Caco-2 (cell line): ENCODE results near the gene P3R3URF. TPM values are rescaled to one million over a fixed set of nuclear protein-coding genes. Genes with fewer than 3 reads are reported as not detected.

Experiments
- BruUV-seq: library from RNA; stranded (reverse); fragments of 400-500 nt; replicated peaks from 2 replicates; lab custom pipeline; 2021; lab: Mats Ljungman, UMichigan
- CTCF ChIA-PET: fragments of 300-600 bp; sonication (Branson Sonifier 250); formaldehyde crosslinking; loops from one replicate; lab custom pipeline; 2022; ENCODE audit warnings: antibody characterized with exemption; lab: Charles Lee
- POLR2A ChIA-PET: fragments of 300-600 bp; sonication (Branson Sonifier 250); formaldehyde crosslinking; loops from one replicate; lab custom pipeline; 2022; ENCODE audit warnings: antibody characterized with exemption; lab: Charles Lee
- DNase-seq, 2 experiments: peaks; one replicate each; pipeline versions ENCODE4 v3.0.0 to v3.0.0-alpha.2; 2020 to 2022
- H3K27me3 ChIP-seq: replicated peaks from 2 replicates; pipeline ENCODE4 v1.6.0; 2011; ENCODE audit warnings: low read length; ENCODE audit not compliant: control insufficient read depth, insufficient read depth
- H3K36me3 ChIP-seq: 2 replicates; pipeline ENCODE4 v1.5.1; 2011; ENCODE audit warnings: low read length; ENCODE audit not compliant: control insufficient read depth, insufficient read depth
- H3K4me1 ChIP-seq: fragments of 250-450 bp; sonication (Bioruptor Pico); 2 replicates; pipeline ENCODE4 v1.5.1; 2020; ENCODE audit warnings: mild to moderate bottlenecking
- H3K4me3 ChIP-seq: 2 replicates; pipeline ENCODE4 v1.5.1; 2011; ENCODE audit warnings: low read depth, mild to moderate bottlenecking, control low read depth, low read length
- H3K9me3 ChIP-seq: fragments of 250-450 bp; sonication (Bioruptor Pico); 2 replicates; pipeline ENCODE4 v1.5.1; 2020; ENCODE audit warnings: mild to moderate bottlenecking, moderate library complexity
- H3K27ac Mint-ChIP-seq: one replicate; pipeline ENCODE4 v1.8.0; 2022; ENCODE audit warnings: mixed read lengths; ENCODE audit not compliant: unreplicated experiment
- H3K27me3 Mint-ChIP-seq: one replicate; pipeline ENCODE4 v1.8.0; 2022; ENCODE audit warnings: mixed read lengths; ENCODE audit not compliant: insufficient read depth, unreplicated experiment
- H3K36me3 Mint-ChIP-seq: one replicate; pipeline ENCODE4 v1.8.0; 2022; ENCODE audit warnings: mild to moderate bottlenecking, mixed read lengths; ENCODE audit not compliant: insufficient read depth, unreplicated experiment
- H3K4me1 Mint-ChIP-seq: one replicate; pipeline ENCODE4 v1.8.0; 2022; ENCODE audit warnings: low read depth, mixed read lengths; ENCODE audit not compliant: unreplicated experiment
- H3K4me3 Mint-ChIP-seq: one replicate; pipeline ENCODE4 v1.8.0; 2022; ENCODE audit warnings: mild to moderate bottlenecking, moderate library complexity, mixed read lengths; ENCODE audit not compliant: unreplicated experiment
- H3K9me3 Mint-ChIP-seq: one replicate; pipeline ENCODE4 v1.8.0; 2022; ENCODE audit warnings: mixed read lengths; ENCODE audit not compliant: unreplicated experiment
- CTCF ChIP-seq, 2 experiments: fragments of 200-600 bp in 1 of 2; IDR thresholded peaks; 1 replicate in 1 of 2; 2 replicates in 1 of 2; pipeline versions ENCODE4 v1.5.1 to v1.8.0; 2011 to 2022; ENCODE audit warnings: antibody characterized with exemption in 1 of 2, control low read depth in 1 of 2, inconsistent platforms in 1 of 2, low read depth in 1 of 2, low read length in 1 of 2, mild to moderate bottlenecking in 1 of 2, moderate library complexity in 1 of 2; ENCODE audit not compliant: insufficient read depth in 1 of 2, severe bottlenecking in 1 of 2, unreplicated experiment in 1 of 2
- intact Hi-C: fragments of 100-400 bp; cut with micrococcal nuclease; formaldehyde crosslinking; loops from one replicate; pipeline ENCODE4 v1.10.0; 2022; ENCODE audit not compliant: unreplicated experiment
- total RNA-seq: library from RNA; stranded (reverse); gene quantifications from 2 replicates; pipeline ENCODE4 v1.2.3, GENCODE V29; 2022

P3R3URF gene
- total RNA-seq, 1 experiment from 2014 or later: not detected

- H3K4me3 Mint-ChIP-seq: no peak overlapping the region
These were observed 4.9 kb downstream of the P3R3URF start for GRCh38 chr1:46171351-46171750.

DNA sequence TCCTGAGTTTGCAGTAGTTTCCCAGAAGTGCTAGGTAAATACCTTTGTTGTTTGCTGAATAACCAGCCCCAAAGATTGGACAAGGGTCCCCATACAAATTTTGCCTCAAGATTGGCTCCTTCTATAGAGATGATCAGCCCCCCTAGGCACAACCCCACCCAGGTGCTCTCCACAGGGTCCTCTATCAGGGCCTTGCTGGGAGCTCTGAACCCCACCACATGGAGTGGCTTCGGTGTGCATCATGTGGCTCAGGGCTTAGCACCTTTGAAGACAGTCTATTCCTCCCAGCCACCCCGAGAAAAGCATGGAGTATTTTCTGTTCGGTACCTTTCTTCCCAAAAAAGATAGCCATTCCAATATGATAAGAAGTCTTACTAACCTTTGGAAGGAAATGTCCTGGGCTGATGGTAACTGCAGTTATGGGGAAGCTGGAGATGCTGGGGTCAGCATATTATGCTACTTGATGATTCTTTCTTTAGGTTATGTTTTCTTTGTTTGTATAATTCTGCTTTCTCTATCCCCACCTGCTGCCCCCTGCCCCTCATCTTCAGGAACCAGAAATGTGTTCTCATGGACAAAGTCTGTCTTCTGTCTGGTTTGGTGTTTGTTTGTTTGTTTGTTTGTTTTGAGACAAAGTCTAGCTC is 6.4 kb downstream of the P3R3URF start:
- Mint-ChIP-seq H3K36me3 (no peaks in the 10 kb centered on the region), H3K27ac (no peak overlapping the region), H3K27me3 (no peaks in the 10 kb centered on the region), H3K4me1 (peaks cover 5% of the 10 kb centered on the region), H3K4me3 (no peak overlapping the region), H3K9me3 (no peaks in the 10 kb centered on the region)
- BruUV-seq: no TSS peak
- no peak overlapping the region for H3K4me3 ChIP-seq
- H3K4me1 ChIP-seq: peaks cover 10% of the 10 kb centered on the region; the same call in 1 of the 2 replicates
- intact Hi-C loops: no loop called here
- ChIA-PET POLR2A (no interaction called here), CTCF (no interaction called here)
- no peaks in the 10 kb centered on the region for H3K36me3 ChIP-seq
- TF ChIP-seq CTCF (IDR thresholded peaks at IDR 0.05; ENCODE audit: insufficient read depth in 1 of 2, low read depth in 1 of 2, low read length in 1 of 2, severe bottlenecking in 1 of 2, unreplicated experiment in 1 of 2): no peak
- DNase-seq: no peak
- no peaks in the 10 kb centered on the region for H3K9me3 ChIP-seq
- no peaks in the 10 kb centered on the region for H3K27me3 ChIP-seq

More at GRCh38 chr1:46171351-46171750, 4.9 kb downstream of the P3R3URF start:
- intact Hi-C loops: no loop called here
- no peak overlapping the region for H3K4me3 ChIP-seq
- no peaks in the 10 kb centered on the region for H3K27me3 Mint-ChIP-seq
- H3K27ac Mint-ChIP-seq: no peak overlapping the region
- no peak for DNase-seq
- H3K4me1 Mint-ChIP-seq: peaks cover 5% of the 10 kb centered on the region
- POLR2A ChIA-PET: no interaction called here
- no TSS peak for BruUV-seq
- no peaks in the 10 kb centered on the region for H3K9me3 Mint-ChIP-seq
- CTCF ChIA-PET: no interaction called here
- no peaks in the 10 kb centered on the region for H3K27me3 ChIP-seq
- no peaks in the 10 kb centered on the region for H3K9me3 ChIP-seq
- H3K36me3 ChIP-seq: no peaks in the 10 kb centered on the region
- no peaks in the 10 kb centered on the region for H3K36me3 Mint-ChIP-seq
- H3K4me1 ChIP-seq: peaks cover 10% of the 10 kb centered on the region; the same call in 1 of the 2 replicates
- TF ChIP-seq CTCF (IDR thresholded peaks at IDR 0.05; ENCODE audit: insufficient read depth in 1 of 2, low read depth in 1 of 2, low read length in 1 of 2, severe bottlenecking in 1 of 2, unreplicated experiment in 1 of 2): no peak

DNA sequence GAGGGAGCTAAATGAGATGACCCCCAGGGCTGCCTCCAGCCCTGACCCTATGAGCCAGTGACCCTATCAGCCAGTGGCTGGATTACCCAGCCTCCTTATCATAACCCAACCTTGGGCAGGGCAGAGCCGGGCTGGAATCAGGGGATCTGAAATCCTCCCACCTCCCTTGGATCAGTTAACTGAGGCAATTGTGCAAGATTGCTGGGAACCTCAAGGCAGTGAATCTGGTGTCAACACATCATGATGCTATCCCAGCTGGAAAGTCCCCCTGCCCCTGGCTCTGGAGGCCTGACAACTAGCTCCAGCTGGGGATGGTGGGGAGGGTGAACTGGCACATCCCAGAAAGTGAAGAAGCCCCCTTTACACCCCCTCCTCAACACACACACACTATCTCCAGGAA is 7.8 kb downstream of the P3R3URF start:
- H3K27ac Mint-ChIP-seq: no peak overlapping the region
- H3K36me3 ChIP-seq: no peaks in the 10 kb centered on the region
- CTCF ChIA-PET: no interaction called here
- peaks cover 10% of the 10 kb centered on the region; the same call in 1 of the 2 replicates for H3K4me1 ChIP-seq
- H3K9me3 ChIP-seq: no peaks in the 10 kb centered on the region
- H3K4me1 Mint-ChIP-seq: peaks cover 5% of the 10 kb centered on the region
- POLR2A ChIA-PET: no interaction called here
- no TSS peak for BruUV-seq
- H3K27me3 Mint-ChIP-seq: peaks cover 8% of the 10 kb centered on the region
- intact Hi-C loops: no loop called here
- no peaks in the 10 kb centered on the region for H3K36me3 Mint-ChIP-seq
- H3K4me3 Mint-ChIP-seq: no peak overlapping the region
- no peaks in the 10 kb centered on the region for H3K9me3 Mint-ChIP-seq
- no peaks in the 10 kb centered on the region for H3K27me3 ChIP-seq
- no peak for DNase-seq
- no peak for TF ChIP-seq CTCF (IDR thresholded peaks at IDR 0.05; ENCODE audit: insufficient read depth in 1 of 2, low read depth in 1 of 2, low read length in 1 of 2, severe bottlenecking in 1 of 2, unreplicated experiment in 1 of 2)
- no peak overlapping the region for H3K4me3 ChIP-seq
